NCI-H2029 (cell line): Measurements from ENCODE around the gene PIGH.

Experiments used
- DNase-seq: peaks from one replicate; lab custom pipeline; 2025; lab: John Stamatoyannopoulos, UW

Gene PIGH

DNA sequence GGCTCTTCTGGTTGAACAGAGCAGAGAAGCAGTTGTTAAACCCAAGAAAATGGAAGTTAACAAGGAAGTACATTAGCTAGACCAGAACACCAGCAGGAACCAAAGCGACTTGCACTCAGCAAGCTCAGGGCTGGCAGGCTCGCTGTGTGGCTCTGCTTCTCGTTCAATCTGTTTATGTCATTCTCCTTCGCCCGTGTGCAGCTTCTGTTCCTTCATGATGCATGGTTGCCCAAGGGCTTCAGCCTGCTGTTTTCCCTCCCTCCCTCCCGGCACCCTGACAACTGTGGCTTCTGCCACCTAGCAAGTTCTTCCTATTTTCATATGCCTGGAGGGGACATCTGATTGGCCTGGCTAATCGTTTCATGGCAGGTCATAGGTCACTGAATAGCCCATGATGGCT is 25.3 kb downstream of the PIGH start:
- DNase-seq: no peak

DNA sequence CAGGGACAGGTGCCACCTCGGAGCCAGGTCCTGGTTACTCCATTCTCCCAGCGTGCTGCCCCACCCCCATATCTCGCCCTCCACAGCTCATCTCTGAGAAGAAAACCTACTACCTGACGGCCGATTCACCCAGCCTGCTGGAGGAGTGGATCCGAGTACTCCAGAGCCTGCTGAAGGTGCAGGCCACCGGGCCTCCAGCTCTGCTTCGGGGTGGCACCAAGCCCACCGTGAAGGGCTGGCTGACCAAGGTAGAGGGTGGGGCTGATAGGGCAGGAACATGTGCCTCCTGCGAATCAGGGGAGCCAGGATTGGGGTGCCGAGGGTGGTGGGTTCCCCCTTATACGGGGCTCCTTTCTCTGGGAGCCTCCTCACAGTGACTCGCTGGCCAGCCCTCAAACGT is 25.9 kb downstream of the PIGH start:
- no peak for DNase-seq

DNA sequence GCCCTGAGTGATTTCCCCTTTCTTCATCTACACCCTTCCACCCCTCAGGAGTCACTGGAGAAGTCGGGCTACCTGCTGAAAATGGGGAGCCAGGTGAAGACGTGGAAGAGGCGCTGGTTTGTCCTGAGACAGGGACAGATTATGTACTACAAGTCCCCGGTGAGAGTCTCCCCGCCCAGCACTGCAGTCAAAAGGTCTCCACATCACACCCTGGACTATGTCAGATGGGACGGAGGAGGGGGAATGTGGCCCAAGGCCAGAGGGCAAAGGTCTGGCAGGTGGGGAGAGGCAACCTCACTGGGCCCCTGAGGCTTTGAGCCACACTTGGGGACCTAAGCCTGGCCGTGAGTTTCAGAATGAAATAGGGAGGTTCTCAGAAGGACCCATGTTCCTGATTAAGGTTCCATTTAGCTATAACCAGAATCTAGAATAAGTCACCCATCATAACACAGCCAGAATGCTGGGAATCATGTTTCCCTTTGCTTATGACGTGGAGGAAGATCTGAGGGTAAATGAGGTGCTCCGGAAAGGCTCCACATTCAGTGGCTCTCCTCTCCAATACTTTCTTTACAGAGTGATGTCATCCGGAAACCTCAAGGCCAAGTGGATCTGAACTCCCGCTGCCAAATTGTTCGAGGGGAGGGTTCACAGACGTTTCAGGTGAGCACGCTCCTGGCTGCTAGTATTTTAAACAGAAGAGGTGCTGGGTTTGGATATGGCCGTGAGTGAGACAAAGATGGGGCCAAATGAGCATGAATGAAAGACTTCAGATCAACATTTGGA is 26.6 kb downstream of the PIGH start:
- no peak for DNase-seq

DNA sequence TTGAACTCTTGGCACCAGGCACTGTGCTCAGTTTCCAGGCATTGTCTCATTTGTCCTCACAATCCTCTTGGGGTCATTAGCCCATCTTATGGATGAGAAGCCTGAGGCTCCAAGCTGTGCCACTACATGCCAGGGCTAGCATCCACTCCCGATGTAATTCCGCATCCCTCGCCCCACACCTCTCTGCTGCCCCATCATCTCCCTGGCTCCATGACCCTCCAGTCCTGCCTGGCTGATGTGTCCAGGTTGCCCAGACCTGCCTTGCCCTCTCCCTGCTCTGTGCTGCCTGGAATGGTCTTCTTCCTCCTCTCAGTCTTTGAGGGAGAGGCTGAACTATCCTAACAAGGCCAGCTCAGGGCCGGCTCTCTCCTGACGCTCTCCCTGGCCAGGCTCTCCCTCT is 27.5 kb downstream of the PIGH start:
- DNase-seq: no peak

DNA sequence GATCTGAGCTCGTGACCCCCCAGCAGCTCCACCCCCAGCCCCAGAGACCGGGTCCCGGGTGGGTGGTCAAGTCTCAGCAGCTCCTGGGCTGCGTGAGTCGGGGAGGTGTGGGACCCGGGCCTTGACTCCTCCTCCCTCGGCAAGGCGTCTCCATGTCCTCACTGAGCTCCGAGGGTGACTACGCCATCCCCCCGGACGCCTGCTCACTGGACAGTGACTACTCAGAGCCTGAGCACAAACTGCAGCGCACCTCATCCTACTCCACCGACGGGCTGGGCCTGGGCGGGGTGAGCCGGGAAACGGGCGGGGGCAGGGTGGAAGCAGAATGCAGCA is 28.1 kb downstream of the PIGH start:
- DNase-seq: no peak

DNA sequence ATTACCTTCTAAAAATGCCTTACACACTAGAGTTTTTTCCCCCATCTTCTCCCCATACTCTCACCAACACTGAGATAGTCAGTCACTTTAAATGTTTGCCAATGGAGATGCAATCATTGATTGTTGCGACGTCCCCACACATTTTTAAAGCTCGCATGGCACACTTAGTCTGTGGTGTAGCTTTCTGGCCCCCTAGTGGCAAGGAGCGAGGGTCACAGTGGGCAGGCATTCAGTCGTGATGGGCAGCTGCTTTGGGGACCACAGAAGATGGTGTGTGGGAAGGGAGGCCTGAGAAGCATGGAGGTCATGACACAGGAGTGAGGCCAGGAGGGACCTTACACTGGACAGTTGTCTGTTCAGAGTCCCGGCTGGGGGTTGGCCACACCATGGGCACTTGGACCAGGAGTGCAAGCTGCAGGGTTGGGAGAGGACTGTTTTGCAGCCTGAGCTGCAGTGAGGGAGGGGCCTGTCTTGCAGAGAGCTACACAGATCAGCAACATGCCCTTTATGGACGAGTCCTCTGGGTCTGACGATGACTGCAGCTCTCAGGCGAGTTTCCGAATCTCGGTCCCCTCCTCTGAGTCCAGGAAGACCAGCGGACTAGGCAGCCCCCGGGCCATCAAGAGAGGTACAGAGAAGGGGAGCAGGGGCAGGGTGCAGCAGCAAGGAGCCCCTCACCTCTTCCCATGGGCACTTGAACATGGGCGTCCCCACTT is 28.6 kb downstream of the PIGH start:
- peak; percentile 26 for DNase-seq

DNA sequence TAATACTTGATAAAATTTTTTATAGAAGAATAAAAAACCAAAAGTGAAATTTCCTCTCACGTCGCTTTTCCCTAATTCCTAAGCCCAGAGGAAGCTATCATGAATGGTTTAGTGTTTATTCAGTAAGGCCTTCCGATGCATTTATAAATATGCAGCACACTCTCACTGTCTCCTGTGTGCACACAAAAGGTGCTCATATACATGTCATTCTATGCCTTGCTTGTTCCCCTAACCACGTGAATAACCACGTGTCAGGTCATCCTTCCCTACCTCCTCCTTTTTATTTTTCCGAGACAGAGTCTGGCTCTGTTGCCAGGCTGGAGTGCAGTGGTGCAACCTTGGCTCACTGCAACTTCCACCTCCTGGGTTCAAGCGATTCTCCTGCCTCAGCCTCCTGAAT is 29.6 kb downstream of the PIGH start:
- no peak for DNase-seq

DNA sequence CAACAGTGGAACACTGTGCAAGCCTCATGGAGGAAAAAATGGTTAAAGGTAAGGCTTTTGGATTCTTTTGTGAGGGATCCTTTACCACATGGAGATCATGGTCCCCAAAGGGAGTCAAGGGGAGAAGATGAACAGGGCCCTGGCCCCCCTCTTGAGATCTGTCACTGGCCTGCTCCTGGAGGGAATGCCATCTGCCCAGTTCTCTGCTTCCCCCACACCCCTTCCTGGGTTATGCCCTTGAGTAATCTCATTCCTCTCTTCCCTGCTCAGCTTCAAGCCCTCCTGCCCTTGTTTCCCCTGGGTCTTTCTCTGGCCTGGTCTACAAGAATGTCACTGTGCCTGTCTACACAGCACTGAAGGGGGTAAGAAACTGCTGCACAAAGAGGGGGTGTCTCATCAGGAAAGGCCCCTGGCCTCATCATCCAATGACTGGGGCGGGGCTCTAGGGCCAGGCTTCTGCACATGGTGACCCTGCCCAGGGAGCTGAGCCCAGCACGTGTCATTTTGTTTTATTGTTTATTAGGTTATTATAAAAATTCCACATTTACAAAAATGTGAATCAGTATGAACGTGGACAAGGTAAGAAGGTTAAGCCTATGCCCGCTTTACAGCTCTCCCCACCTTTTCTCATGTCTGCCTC is 30.3 kb downstream of the PIGH start:
- DNase-seq: no peak

DNA sequence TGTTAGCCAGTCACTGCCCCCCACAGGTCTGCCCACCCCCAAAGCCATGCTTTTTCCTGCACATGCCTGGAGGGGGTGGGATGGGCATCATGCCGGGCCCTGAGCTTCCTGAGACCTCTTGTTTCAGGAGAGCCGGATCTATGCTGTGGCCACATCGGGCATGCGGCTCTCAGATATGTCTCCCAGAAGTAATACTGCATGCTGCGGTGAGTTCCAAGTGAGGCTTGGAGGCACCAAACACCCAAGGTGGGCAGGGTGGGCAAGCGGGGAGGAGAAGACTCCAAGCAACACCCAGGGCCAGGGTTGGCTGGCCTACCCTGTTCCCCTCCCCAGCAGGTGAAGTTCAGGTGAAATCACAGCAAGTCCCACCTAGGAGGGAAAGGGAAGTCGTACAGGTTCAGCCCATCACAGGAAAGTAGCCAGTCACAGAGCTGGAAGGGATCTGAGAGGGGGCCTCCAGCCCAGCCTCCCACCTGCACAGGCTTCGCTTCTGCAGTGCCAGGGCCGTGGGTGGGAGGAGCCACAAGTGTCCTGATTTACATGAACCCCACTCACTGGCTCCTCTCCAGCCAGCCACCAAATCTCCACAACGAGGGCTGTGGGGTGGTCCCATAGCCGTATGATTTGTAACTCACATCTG is 30.9 kb downstream of the PIGH start:
- DNase-seq: no peak

DNA sequence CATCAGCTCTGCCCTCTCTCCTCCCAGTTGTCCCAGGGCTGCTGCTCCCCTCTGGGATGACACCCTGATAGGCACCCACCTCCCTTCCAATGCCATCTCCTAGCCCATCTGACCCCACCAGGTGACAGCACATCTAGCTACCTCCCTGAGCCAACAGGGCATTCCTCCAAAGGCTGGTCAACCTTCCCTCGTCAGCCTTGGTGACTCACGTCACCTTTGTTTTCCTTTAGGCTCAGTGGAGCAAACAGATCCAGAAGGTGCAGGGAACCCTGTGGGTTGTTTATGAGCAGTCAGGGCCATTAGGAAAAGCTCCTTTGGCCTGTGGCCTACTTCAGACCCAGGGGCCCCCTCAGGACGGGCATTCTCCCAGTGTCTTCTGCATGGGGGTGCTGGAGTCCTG is 32.4 kb downstream of the PIGH start:
- no peak for DNase-seq

DNA sequence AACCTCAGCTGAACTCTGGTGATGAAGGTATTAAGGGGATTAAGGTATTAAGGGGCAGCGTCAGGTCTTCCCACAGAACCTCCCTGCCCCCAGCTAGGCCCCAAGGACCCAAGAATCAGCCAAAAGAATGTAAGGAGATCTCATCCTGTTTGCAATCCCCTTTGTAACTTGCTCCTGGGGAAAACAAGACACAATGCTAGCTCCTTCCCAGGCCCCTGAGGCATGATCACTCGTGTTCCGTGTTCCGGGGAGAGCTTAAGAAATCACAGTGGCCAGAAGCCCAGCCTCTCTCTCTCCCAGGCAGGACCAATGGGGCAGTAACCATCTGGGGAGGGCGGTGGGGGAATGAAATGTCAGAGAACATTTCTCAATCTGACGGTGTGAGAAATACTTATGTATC is 33.2 kb downstream of the PIGH start:
- DNase-seq: no peak

DNA sequence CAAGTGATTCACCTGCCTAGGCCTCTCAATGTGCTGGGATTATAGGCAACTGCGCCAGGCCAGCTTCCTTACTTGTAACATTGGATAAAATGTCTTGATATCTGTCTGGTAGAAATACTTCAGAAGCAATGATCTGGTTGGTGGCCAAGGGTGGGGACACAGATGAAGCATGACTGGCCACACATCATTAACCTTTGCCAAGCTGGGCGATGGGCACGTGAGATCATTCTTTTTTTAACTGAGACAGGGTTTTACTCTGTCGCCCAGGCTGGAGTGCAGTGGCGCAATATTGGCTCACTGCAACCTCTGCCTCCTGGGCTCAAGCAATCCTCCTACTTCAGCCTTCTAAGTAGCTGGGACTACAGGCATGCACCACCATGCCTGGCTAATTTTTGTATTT is 35.8 kb downstream of the PIGH start:
- no peak for DNase-seq

DNA sequence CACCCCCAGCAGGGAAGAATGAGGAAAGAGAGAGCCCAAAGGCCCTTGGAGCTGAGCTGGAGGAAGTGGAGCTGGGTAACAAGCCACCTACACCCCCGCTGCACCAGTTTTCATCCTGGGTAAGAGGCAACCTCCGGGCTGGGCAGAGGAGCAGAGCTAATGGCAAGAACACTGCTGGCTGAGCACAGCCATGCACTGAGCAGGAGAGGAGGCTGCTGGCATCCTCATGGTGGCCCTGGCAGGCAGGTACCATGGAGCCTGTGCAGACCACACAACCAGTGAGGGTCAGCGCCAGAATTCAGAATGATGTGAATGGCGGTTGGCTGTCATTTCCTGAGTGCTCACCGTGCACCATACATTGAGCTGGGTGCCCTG is 37.3 kb downstream of the PIGH start:
- DNase-seq: no peak

DNA sequence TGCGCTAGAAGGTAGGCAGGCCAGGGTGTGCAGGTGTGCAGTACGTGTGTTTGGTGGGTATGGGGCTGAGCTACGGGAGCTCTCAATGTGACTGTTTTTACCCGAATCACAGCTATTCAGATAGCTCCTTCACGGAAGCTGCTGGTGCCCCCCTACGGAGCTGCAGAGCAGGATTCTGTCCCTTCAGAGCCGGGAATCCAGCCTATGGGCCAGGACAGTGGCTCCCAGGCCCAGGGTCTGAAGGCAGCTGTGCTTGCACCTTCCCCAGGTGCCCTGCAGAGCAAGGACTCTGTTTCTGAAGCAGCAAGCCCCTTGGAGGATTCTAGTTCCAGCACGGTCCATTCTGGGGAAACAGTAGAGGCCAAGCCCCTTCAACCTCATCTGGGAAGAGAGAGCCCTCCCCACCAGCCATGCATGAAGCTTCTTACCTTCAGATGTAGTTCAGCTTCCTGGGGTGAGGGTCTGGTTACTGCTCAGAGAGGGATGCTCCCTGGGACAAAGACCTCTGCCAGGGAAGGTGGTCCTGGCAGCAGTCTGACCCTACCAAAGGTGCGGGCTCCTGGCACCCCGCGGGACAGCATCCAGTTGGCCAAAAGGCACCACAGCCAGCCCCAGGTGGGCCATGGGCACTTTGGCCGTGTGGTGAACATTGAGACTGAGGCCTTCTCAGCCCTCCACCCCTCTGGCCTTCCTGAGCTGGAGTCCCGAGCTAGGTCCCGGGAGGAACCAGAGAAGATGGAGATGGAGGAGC is 37.9 kb downstream of the PIGH start:
- DNase-seq: no peak

DNA sequence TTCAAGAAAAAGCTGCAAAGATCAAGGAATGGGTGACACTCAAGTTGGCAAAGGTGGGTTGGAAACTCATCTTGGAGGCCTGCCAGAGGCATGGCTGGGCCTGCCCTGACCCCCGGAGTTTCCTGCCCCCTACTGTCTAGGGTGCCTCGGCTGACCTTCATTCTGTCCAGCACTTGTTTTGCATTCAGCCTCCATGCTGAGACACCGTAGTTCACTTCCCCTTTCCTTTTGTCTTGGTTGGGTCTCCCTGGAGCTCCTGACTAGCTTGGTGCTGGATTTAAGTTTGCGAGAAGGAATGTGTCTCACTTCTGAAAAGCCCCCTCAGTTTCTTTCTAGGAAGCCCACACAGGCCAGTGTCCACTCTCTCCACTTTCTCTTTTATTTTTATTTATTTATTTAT is 40.4 kb downstream of the PIGH start:
- DNase-seq: no peak

DNA sequence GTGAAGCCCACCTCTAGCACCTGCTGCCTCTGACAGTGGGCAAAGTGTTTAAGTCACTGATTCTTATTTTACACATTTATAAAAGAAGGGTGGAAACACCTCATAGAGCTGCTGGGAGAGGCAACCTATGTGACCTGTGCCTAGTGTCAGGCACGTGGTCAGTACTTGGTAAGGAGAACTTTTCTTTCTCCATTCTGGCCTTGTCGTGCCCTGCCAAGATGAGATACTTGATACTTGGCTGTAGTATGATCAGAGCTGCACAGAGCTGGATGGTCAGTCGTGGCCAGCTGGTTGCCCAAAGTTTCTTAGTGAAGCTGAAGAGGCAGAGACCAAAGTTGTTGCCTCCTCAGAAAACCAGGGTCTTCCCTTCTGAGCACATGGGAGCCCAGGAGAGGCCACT is 42.4 kb downstream of the PIGH start:
- no peak for DNase-seq

DNA sequence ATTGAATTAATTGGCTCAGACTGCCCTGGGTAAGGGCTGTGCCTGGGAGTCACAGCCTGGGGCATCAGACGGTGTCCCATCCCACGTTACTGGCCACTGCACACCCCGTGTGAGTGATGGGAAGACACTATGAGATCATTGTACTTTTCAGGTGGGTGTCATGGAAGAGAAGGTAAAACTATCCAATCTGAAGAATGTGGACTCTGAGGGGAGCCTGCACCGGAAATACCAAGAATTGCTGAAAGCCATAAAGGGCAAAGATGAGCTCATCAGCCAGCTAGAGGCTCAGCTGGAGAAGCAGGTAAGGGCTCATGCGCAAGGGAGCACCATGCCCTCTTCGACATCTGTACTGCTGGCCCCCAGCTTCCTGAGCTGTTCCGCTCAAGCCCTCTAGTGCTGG is 43.0 kb downstream of the PIGH start:
- DNase-seq: no peak

DNA sequence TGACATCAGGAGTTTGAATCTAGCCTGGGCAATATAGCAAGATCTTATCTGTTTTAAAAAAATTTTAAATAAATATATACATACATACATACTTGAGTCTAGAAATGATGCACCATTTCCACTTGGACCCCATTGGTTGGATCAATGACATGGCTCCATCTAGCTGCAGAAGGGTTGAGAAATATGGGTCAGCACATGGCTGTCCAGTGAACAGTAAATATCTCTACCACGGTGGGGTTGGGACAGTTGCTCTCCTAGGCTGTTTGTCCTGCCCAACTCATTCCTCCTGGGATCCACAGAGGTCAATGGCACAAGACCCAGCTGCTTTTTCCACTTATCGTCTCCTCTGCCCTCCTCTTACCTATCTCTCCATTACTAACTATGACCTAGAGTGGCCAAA is 43.4 kb downstream of the PIGH start:
- no peak for DNase-seq

DNA sequence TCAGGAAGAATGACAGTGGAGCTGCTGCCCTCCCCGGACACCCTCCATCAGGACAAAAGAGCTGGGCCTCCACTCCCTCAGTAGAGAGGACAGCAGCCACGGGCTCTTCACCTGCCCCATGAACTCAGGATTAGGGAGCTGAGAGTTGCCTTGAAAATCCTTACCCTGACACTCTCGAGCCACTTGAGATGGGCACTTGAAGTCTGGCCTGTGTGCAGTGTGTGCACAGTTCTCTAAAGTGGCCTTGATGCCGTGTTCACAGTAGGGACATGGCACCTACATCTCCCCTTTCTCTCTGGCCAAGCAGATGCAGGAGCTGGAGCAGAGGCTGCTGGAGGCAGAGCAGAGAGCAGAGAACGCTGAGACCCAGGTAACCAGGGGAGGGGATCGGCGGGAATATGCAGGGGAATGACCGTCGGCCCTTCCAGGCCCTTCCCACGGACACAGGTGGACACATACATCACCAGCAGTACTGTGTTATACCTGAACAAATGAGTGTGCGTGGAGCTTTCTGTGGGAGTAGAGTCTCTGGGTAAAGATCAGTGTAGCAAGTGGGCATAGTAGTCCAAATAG is 44.5 kb downstream of the PIGH start:
- DNase-seq: no peak

DNA sequence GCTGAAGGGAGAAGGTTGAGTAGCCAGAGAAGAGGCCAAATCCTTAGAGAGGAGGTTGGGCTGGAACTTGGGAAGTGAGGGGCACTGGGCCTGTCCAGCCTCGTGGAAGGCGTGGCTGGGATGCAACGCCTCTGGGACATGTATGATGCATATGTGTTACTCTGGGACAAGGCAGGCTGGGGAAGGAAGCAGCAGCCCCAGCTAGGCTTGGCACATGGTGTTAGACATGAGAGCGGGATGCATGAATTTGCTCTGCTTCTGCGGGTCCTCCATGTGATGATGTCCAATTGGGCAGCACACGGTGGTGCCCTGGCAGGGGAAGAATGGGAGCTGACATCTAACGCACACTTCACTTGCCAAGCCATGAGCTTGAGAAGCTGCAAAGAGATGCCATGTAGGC is 45.7 kb downstream of the PIGH start:
- no peak for DNase-seq

DNA sequence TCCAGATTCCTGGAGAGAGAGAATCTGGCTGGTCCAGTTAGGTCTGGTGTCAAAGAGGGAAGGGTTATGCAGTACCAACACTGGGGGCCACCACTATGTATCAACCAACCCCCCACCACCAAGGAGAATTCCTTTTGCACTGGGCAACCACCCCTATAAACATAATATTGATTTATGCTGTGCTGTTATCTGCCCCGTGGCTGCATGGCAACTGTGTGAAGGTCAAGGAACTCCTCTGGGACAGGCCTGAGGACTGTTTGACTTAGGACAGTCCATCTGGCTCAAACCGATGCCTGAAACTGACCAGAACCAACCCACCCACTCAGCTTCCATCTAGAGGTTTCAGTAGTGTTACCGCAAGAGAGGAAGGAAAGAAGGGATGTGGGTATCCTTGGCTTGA is 46.5 kb downstream of the PIGH start:
- no peak for DNase-seq

DNA sequence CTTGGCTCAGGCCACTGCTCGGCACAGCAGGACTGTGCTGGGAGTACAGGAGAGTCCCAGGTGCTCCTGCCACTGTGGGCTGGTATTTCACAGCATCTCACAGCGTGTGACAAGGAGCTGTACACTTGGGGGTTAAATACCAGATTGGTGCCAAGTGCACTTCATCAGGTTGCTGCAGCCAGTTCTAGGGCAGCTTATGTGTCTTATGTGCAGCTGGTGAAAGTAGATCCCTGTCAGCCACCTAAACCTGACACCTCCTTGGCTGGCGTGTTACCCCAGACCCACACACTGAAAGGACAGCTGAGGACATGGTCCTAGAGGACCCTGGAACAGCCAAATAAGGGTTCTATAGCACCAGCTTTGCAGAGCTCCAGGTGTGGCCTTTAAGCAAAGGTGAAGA is 48.1 kb downstream of the PIGH start:
- DNase-seq: peak; percentile 56
